OCI-LY3 (cell line): ENCODE data around the gene KLHL35.
A peak's percentile ranks its signal among the peaks of the same experiment; 100 is the strongest.

ENCODE experiments used
- H2AFZ ChIP-seq: fragments of 200-600, 300-600 bp; shearing (Covaris generic); 2 replicates; pipeline ENCODE4 v1.6.0; 2014; ENCODE audit warnings: antibody characterized with exemption, low read depth, low read length
- H3K27ac ChIP-seq: fragments of 200-600, 300-600 bp; sonication (generic); 2 replicates; pipeline ENCODE4 v1.5.1; 2014; ENCODE audit warnings: mild to moderate bottlenecking, low read length, moderate library complexity, mixed read lengths
- H3K27me3 ChIP-seq: fragments of 200-600, 300-600 bp; sonication (generic); 2 replicates; pipeline ENCODE4 v1.6.1; 2014; ENCODE audit warnings: low read depth, low read length, mixed read lengths
- H3K36me3 ChIP-seq: fragments of 200-600, 300-600 bp; sonication (generic); replicated peaks from 2 replicates; pipeline ENCODE3; 2014; ENCODE audit warnings: low read depth, low read length, mixed read lengths
- H3K4me1 ChIP-seq: fragments of 300-600, 200-600 bp; sonication (generic); 2 replicates; pipeline ENCODE4 v1.6.1; 2014; ENCODE audit warnings: low read length, mixed read lengths
- H3K4me2 ChIP-seq: fragments of 200-600, 300-600 bp; sonication (generic); 2 replicates; pipeline ENCODE4 v1.6.1; 2014; ENCODE audit warnings: low read length, mixed read lengths
- H3K4me3 ChIP-seq: fragments of 300-600, 200-600 bp; sonication (generic); 2 replicates; pipeline ENCODE4 v1.5.1; 2014; ENCODE audit warnings: antibody characterized with exemption, mild to moderate bottlenecking, low read length, moderate library complexity
- H3K79me2 ChIP-seq: fragments of 300-600, 200-600 bp; shearing (Covaris generic); 2 replicates; pipeline ENCODE4 v1.6.1; 2014; ENCODE audit warnings: mild to moderate bottlenecking, low read length, mixed read lengths
- H3K9ac ChIP-seq: fragments of 300-600, 200-600 bp; shearing (Covaris generic); 2 replicates; pipeline ENCODE4 v1.6.0; 2014; ENCODE audit warnings: mild to moderate bottlenecking, low read length, moderate library complexity
- H3K9me3 ChIP-seq: fragments of 200-600, 300-600 bp; shearing (Covaris generic); 2 replicates; pipeline ENCODE4 v1.6.1; 2014; ENCODE audit warnings: low read length, mixed read lengths; ENCODE audit not compliant: insufficient read depth
- H4K20me1 ChIP-seq: fragments of 200-600, 300-600 bp; sonication (generic); 2 replicates; pipeline ENCODE4 v1.6.1; 2016; ENCODE audit warnings: low read length, mixed read lengths; ENCODE audit not compliant: insufficient read depth
- CTCF ChIP-seq: fragments of 200-600, 300-600 bp; sonication (generic); IDR thresholded peaks from 2 replicates; pipeline ENCODE4 v1.5.1; 2014; ENCODE audit warnings: antibody characterized with exemption, low read length, low read depth
- EZH2phosphoT487 ChIP-seq: fragments of 200-600 bp; shearing (Covaris generic); IDR thresholded peaks from 2 replicates; pipeline ENCODE4 v1.6.1; 2018; ENCODE audit warnings: antibody characterized with exemption, mixed run types, low read depth

KLHL35 gene

GRCh38 chr11:75447415-75447814 lies 14.4 kb upstream of the KLHL35 start:
- Histone ChIP-seq H3K27me3 (peaks cover 6% of the 10 kb centered on the region; the same call in 1 of the 2 replicates), H3K4me1 (no peaks in the 10 kb centered on the region)
- TF ChIP-seq EZH2phosphoT487 = no peak
- no peak for TF ChIP-seq CTCF

GRCh38 chr11:75445315-75445953 lies 12.4 kb upstream of the KLHL35 start:
- Histone ChIP-seq H3K9me3 (no peaks in the 10 kb centered on the region), H4K20me1 (no peaks in the 10 kb centered on the region), H3K36me3 (no peaks in the 10 kb centered on the region), H3K4me3 (no peak overlapping the region), H3K27ac (no peak overlapping the region), H3K79me2 (no peaks in the 10 kb centered on the region), H3K4me2 (no peak overlapping the region), H3K9ac (no peak overlapping the region), H3K4me1 (no peaks in the 10 kb centered on the region), H2AFZ (no peak overlapping the region), H3K27me3 (peaks cover 11% of the 10 kb centered on the region)
- TF ChIP-seq EZH2phosphoT487 = no peak
- TF ChIP-seq CTCF = peak; percentile 99

More at GRCh38 chr11:75447415-75447814, 14.4 kb upstream of the KLHL35 start:
- no peak overlapping the region for H2AFZ ChIP-seq
- no peaks in the 10 kb centered on the region for H3K36me3 ChIP-seq
- no peak overlapping the region for H3K27ac ChIP-seq
- no peaks in the 10 kb centered on the region for H3K9me3 ChIP-seq
- H3K9ac ChIP-seq = no peak overlapping the region
- no peaks in the 10 kb centered on the region for H4K20me1 ChIP-seq
- no peaks in the 10 kb centered on the region for H3K79me2 ChIP-seq
- no peak overlapping the region for H3K4me3 ChIP-seq
- H3K4me2 ChIP-seq = no peak overlapping the region

- Histone ChIP-seq H3K79me2 (no peaks in the 10 kb centered on the region), H3K27ac (no peak overlapping the region), H3K9me3 (no peaks in the 10 kb centered on the region), H3K4me1 (no peaks in the 10 kb centered on the region), H3K9ac (no peak overlapping the region), H2AFZ (no peak overlapping the region), H3K4me3 (no peak overlapping the region), H3K36me3 (no peaks in the 10 kb centered on the region), H3K27me3 (peaks cover 16% of the 10 kb centered on the region), H3K4me2 (no peak overlapping the region), H4K20me1 (no peaks in the 10 kb centered on the region)
- no peak for TF ChIP-seq CTCF
- no peak for TF ChIP-seq EZH2phosphoT487
Observed at GRCh38 chr11:75443043-75443442, 10.0 kb upstream of the KLHL35 start.

DNA sequence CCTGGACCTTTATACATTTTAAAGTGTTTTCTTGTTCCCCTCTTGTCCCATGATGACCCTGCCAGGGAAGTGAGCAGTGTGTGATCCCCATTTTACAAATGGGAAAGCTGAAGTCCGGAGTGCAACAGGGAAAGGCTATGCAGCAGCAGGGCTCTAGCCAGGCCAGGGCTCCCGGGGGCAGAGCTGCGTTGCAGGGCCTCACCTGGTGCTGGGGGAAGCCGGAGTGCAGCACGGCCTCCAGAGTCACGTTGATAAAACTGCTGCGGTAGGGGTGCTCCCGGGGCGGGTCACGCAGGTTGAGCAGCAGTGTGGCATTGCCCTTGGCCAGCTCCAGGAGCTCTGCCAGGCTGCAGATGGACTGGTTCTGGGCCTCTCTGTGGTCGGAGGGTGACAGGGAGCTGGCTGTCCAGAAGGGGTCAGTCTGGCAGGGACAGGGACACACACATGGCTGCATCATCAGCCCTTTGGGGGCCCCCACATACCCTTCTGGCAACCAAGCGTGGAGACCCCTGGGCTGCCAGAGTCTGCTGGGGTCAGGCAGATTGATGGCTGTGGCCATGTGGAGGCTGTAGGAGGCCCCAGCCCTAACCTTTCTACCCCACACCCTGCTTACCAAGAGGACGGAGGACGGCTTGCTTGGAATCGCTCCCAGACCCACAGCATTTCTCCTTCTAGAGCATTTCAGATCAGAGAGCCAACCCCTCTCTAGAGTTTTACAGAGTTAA lies 9.3 kb upstream of the KLHL35 start:
- Histone ChIP-seq H3K4me1 (no peaks in the 10 kb centered on the region), H3K27ac (no peak overlapping the region), H3K27me3 (peaks cover 16% of the 10 kb centered on the region), H3K36me3 (no peaks in the 10 kb centered on the region), H4K20me1 (no peaks in the 10 kb centered on the region), H3K9me3 (no peaks in the 10 kb centered on the region), H3K9ac (no peak overlapping the region), H3K4me3 (no peak overlapping the region), H2AFZ (no peak overlapping the region), H3K79me2 (no peaks in the 10 kb centered on the region), H3K4me2 (no peak overlapping the region)
- TF ChIP-seq CTCF (no peak), EZH2phosphoT487 (no peak)
